Kidney capillary endothelial cell (primary cell): ENCODE data around the gene STAU1.
"Not testable (repeated sequence)": the region's sequence is repeated elsewhere in the genome, so short reads cannot be mapped to it uniquely, and the experiment has no call there.

Experiments used
- DNase-seq: peaks from one replicate; pipeline ENCODE4 v3.0.0-alpha.2; 2018; ENCODE audit warnings: low spot score

Gene STAU1

GRCh38 chr20:49122920-49123319 lies 65.2 kb downstream of the STAU1 start:
- DNase-seq, result no peak

- DNase-seq, result no peak
Measured at GRCh38 chr20:49119988-49120387, 68.1 kb downstream of the STAU1 start.

- no peak for DNase-seq
Measured at GRCh38 chr20:49118307-49118706, 69.8 kb downstream of the STAU1 start.

GRCh38 chr20:49115564-49115963 lies 72.6 kb downstream of the STAU1 start:
- DNase-seq, result no peak

GRCh38 chr20:49112596-49113274 lies 75.4 kb downstream of the STAU1 start:
- DNase-seq, result no peak

GRCh38 chr20:49110767-49111694 lies 77.1 kb downstream of the STAU1 start:
- DNase-seq, result no peak

GRCh38 chr20:49106328-49106727 lies 81.8 kb downstream of the STAU1 start:
- no peak for DNase-seq

- DNase-seq, result not testable (repeated sequence)
Measured at GRCh38 chr20:49104979-49105547, 83.1 kb downstream of the STAU1 start.

- no peak for DNase-seq
Measured at GRCh38 chr20:49104365-49104648, 83.8 kb downstream of the STAU1 start.

GRCh38 chr20:49103647-49104364 lies 84.3 kb downstream of the STAU1 start:
- DNase-seq, result no peak

- DNase-seq, result no peak
Measured at GRCh38 chr20:49103019-49103418, 85.1 kb downstream of the STAU1 start.

- no peak for DNase-seq
Measured at GRCh38 chr20:49100972-49101371, 87.2 kb downstream of the STAU1 start.

GRCh38 chr20:49100292-49100691 lies 87.8 kb downstream of the STAU1 start:
- not testable (repeated sequence) for DNase-seq

GRCh38 chr20:49099011-49099410 lies 89.1 kb downstream of the STAU1 start:
- DNase-seq, result no peak

GRCh38 chr20:49098136-49098535 lies 90.0 kb downstream of the STAU1 start:
- DNase-seq, result no peak

- no peak for DNase-seq
Measured at GRCh38 chr20:49097159-49097558, 91.0 kb downstream of the STAU1 start.

GRCh38 chr20:49096203-49096730 lies 91.9 kb downstream of the STAU1 start:
- no peak for DNase-seq

- DNase-seq, result no peak
Measured at GRCh38 chr20:49091762-49092161, 96.4 kb downstream of the STAU1 start.

- DNase-seq, result no peak
Measured at GRCh38 chr20:49091104-49091503, 97.0 kb downstream of the STAU1 start.

- not testable (repeated sequence) for DNase-seq
Measured at GRCh38 chr20:49082295-49082694, 105.8 kb downstream of the STAU1 start.

- DNase-seq, result no peak
Measured at GRCh38 chr20:49078310-49078709, 109.8 kb downstream of the STAU1 start.

GRCh38 chr20:49074521-49074920 lies 113.6 kb downstream of the STAU1 start:
- DNase-seq, result no peak
